ELF-1 (cell line): Measurements from ENCODE around the gene SHQ1.
"Not testable (repeated sequence)": the region's sequence is repeated elsewhere in the genome, so short reads cannot be mapped to it uniquely, and the experiment has no call there.

Experiments
- DNase-seq: peaks from one replicate; pipeline ENCODE4 v3.0.0-alpha.2; 2016; ENCODE audit warnings: low read depth, low spot score

SHQ1 gene

GRCh38 chr3:72719137-72719536 lies 129.1 kb downstream of the SHQ1 start:
- no peak for DNase-seq

GRCh38 chr3:72714135-72714534 lies 134.1 kb downstream of the SHQ1 start:
- DNase-seq: not testable (repeated sequence)

DNA sequence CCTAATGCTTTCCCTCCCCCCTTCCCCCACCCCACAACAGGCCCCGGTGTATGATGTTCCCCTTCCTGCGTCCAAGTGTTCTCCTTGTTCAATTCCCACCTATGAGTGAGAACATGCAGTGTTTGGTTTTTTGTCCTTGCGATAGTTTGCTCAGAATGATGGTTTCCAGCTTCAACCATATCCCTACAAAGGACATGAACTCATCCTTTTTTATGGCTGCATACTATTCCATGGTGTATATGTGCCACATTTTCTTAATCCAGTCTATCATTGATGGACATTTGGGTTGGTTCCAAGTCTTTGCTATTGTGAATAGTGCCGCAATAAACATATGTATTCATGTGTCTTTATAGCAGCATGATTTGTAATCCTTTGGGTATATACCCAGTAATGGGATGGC lies 137.8 kb downstream of the SHQ1 start:
- not testable (repeated sequence) for DNase-seq

DNA sequence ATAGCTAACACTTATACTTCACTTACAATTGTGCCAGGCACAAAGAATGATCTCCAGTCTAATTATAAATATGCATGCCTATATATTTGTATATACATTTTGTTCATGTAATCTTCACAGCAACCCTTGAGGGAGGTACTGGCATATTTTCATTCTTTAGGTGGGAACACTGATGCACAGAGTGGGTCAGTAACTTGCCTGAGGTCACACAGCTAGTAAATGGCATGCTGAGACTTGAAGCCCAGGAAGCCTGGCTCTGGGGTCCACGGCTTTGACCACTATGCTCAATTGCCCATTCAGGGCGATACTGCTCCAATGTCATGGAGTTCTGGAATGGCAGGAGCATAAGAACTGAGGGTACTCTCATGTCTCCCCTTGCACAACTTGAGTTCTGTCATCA lies 139.8 kb downstream of the SHQ1 start:
- DNase-seq: no peak

- DNase-seq: no peak
Measured at GRCh38 chr3:72702997-72703396, 145.2 kb downstream of the SHQ1 start.

- no peak for DNase-seq
Measured at GRCh38 chr3:72702390-72702789, 145.9 kb downstream of the SHQ1 start.

GRCh38 chr3:72700106-72700505 lies 148.1 kb downstream of the SHQ1 start:
- DNase-seq: peak; percentile 88

DNA sequence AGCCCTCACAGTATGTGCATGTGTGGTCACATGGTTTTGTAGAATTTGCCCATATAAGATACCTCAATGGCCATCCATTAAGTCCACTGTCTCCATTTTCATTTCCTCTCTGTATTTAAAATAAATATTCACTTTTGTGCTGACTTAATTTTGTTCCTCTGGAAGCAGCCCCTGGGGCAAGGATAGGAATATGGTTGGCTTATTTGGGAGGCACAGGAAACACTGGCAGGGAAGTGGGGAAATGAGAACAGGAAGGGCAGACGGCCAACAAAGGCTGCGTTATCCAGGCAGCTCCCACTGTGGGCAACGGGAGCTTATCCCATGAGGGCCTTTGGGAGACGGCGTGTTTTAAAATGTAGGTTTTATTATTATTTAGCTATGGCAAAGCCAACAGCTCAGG lies 148.6 kb downstream of the SHQ1 start:
- DNase-seq: no peak
